ENCODE results near the gene TXNDC11.

TXNDC11 gene

DNA sequence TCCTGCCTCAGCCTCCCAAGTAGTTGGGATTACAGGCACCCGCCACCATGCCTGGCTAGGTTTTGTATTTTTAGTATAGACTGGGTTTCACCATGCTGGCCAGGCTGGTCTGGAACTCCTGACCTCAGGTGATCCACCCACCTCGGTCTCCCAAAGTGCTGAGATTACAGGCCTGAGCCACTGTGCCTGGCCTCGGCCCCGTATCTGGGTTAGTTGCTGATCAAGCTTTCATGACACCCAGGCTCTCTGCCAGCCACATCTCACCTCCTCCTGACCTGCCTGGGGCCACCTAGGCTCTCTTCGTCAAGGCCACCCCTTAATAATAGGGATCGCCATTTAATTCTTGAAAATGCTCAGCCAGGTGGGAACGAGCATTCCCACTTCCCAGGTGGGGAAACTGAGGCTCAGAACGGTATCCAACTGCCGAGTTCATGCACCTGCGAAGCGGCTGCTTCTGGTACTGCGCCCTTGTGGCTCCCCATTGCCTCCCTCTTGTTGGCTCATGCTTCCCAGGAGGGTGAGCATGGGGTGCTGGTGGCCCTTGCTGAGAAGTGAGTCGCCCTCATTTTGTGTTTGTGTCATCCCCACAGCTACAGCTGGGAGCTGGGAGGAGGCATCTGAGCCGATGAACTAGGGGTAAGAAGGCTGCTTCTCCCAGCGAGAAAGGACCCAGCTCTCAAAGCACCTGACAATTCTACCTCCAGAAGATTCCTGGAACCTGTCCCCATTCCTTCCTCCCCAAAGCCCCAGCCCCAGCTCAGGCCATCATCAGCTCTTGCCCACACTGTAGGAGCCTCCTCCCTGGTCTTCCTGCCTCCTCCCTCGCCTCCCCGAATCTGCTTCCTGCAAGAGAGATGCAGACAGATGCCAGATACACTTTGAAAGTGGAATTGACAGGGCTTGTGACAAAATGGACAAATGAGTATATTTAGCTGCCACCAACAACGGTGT is 91.7 kb downstream of the TXNDC11 start:
- DNase-seq, result no peak

DNA sequence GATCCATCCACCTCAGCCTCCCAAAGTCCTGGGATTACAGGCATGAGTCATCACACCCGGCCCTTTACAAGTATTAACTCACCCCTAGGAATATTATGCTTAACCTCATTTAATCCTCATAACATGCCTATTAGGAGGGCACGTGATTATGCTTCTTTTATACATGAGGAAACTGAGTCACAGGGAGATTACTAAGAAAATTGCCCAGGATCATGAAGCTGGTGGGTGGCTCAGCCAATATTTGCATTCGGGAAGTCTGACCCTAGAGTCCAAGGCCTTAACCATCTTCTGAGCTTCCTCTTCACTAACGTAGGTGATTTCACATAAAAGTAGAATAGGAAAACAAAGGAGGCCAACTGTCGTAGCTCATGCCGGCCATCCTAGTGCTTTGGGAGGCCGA is 93.4 kb downstream of the TXNDC11 start:
- DNase-seq, result no peak

DNA sequence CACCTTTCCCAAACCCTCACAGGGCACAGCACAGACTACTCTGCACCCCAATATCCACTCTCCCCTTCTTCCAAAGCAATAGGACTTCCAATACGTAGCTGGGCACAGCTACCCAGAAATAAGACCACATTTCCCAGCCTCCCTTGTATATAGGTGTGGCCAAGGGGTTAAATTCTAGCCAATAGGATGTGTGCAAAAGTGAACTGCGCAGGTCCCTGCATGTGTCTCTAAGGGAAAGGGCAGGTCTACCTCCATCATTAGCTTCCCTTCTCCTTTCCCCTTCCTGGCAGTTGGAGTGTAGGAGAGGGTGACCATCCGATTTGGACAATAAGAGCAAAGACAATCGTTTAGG is 99.9 kb downstream of the TXNDC11 start:
- DNase-seq, result no peak

DNA sequence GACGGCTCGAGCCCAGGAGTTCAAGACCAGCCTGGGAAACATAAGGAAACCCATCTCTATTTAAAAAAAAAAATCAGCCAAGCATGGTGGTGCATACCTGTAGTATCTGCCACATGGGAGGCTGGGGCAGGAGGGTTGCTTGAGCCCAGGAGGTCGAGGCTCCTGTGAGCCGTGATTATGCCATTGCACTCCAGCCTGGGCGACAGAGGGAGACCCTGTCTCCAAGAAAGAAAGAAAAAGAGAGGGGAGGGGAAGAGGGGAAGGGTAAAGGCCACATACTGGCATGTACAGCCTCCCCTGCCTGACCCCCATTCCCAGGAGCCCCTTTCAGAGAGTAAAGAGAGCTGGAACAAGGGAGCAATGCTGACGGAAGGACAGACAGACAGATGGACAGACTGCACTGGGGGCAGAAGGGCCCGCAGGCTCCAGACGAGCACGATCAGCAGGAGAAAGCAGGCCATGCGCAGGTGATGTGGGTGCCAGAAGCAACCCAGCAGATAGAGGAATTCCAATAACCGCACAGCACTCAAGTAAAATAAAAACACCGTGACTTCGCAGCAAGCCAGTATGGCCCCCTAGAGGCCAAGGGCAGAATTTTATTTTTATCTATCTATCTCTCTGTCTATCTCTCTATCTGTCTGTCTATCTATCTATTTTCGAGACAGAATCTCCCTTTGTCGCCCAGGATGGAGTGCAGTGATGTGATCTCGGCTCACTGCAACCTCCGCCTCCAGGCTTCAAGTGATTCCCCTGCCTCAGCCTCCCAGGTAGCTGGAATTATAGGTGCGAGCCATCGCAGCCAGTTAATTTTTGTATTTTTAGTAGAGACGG is 101.5 kb downstream of the TXNDC11 start:
- DNase-seq, result peak; percentile 23

DNA sequence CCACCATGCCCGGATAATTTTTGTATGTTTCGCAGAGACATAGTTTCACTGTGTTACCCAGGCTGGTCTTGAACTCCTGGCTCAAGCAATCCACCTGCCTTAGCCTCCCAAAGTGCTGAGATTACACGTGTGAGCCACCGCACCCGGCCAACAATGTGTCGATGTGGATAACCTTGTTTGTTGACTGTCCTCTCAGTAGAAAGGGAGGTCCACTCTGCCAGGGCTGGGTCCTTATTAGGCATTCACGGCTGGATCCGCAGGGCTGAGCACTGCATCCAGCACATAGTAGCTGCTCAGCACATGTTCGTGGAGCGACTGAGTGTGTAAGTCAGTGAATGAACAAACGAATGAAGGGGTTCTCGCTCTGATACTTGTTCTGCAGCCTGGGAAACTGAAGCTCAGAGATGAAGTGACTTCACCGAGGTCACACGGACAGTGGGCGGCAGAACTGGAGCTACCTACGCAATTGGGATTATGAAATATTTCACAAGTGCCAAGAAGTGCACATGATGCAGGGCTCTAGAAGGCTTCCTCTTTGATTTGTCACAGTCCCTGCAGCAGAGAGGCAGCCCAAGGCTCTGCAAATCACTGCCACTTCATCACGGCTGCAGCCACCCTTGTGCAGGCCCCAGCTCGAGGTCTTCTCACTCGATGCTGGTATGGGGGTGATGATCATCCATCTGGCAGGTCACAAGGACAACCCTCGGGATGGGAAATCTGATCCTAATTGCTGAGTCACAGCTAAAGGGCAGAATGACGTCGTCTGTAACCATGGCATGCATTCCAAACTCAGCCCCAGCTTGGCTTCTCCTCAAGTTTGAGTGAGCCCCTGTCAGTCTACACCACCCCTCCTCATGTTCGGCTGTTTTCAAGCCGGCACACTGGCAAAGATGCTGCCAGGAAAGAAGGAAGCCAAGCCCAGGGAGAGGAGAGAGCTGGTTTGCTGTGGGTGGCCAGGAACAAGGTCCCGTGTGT is 102.4 kb downstream of the TXNDC11 start:
- no peak for DNase-seq

DNA sequence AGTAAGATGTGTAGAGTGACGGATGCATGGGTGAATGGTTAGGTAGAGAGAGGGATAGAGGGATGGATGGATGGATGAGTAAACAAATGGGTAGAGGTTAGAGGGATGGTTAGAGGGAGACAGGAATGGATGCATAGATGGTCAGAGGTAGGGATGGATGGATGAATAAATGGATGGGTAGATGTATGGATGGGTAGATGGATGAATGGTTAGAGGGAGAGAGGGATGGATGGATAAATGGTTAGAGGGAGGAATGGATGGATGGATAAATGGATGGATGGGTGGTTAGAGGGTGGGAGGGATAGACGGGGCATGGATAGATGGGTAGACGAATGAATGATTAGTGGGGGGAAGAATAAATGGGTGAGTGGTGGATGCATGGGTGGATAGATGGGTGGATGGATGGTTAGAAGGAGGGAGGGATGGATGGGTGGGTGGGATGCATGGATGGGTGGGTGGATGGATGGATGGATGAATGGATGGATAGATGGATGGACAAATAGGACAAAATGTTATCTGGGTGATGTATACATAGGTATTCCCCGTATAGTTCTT is 103.6 kb downstream of the TXNDC11 start:
- no peak for DNase-seq

DNA sequence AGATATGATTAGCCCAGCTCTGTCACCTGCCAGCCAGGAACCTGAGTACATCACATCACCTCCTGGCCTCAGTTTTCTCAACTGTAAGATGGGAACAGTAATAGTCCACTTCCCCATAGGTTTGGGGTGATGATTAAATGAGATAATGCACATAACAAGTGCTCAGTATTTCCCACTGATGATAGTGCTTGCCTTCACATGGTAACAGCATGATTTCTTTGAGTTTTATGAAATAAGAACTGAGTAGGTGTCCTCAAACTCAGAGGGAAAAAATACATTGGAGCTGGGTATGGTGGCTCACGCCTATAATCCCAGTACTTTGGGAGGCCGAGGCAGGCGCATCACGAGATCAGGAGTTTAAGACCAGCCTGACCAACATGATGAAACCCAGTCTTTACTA is 104.5 kb downstream of the TXNDC11 start:
- DNase-seq, result no peak

DNA sequence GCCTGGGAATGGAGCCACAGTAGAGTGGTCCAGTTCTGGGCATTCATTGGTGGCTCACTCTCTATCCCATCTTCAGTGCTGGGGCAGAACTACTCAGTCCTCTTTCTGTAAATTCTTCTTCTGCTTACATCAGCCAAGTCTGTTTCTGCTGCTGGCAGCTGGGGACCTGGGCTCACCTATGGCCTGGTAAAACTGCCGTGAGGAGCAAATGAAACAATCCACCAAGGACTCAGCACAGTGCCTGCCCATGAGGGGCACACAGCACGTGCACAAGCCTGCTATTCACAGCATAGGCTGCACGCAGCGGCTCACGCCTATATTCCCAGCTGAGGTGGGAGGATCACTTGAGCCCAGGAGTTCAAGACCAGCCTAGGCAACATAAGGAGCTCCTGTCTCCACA is 105.3 kb downstream of the TXNDC11 start:
- DNase-seq, result no peak

DNA sequence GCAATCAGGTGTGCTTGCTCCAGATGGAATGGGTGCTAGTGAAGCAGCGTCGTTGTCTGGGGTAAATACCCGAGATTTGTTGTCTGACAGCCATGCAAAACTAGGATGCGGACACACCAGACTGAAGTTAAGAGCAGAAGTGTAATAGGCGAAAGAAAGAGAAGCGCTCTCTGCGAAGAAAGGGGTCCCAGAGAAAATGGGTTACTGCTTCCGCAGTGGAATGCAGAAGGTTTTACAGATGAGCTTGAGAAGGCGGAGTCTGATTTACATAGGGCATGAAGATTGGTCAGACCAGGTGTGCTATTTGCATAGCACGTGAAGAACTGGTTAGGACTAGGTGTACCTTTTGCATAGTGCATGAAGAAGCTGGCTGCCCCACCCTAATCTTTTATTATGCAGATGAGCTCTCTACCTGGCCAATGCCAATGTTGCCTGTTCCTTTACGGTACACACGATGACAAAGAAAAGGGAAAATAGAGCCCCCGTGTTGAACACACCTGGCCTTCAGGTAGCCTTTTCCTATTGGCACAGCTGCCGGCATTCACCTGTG is 106.4 kb downstream of the TXNDC11 start:
- no peak for DNase-seq

DNA sequence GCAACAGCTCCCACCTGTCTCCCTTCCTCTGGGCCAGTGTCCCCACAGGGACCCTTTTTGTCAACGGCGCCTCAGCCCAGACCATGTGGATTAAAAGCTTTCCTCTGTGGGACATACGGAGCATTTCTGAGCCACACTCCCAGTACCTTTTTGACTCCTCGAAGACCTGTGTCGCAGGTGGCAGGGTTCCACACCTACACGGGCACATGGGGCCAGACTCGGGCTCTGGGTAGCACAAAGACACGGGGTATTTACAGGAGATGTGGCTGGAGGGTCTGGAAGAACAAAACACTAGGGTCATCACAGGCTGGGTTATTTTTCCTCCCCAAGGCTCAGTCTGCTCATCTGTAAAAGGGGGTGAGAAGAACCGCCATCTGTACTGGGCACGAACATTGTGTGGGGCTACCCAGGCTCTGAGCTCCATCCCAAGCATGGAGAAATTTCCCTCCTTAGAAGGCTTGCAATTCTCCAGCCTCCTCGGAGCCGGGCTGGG is 106.9 kb downstream of the TXNDC11 start:
- no peak for DNase-seq

DNA sequence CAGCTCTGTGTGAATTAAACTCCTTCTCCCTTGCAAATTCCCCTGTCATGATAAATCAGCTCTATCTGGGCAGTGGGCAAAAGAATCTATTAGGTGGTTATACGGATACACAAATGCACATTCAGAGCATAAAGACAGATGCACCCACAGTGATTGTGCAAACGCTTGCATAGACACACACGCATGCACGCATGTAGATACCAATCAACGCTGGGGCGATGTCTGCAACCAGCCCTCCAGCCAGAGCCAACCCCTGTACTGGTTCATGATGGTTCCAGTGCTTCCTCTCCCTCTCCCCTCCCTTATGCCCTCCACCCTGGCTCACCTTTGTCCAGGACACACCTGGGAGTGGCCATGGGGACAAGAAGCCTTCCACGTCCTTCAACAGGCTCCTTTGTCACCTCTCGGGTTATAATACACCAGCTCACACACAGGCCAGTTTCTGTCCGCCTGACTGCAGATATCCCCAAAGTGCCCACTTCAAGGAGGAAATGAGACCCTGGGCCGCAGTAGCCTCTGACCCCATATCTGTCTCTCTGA is 107.5 kb downstream of the TXNDC11 start:
- DNase-seq, result no peak

DNA sequence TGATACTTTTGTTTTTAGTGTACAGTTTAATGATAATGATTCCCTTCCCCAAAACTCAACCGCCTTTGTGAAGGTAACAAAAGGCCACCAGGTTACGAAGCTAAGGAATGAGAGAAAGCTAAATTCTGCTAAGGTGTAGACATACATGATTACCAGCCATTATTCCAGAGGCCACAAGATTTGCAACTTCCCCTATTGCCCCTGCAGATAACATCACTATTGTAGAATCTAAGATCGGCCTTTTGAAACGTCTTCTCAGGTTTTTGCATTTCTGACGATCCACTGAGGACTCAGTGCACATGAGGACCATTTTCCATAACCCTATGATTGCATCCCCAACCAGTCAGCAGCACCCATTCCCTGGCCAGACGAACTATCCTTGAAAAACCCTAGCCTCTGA is 108.3 kb downstream of the TXNDC11 start:
- no peak for DNase-seq

DNA sequence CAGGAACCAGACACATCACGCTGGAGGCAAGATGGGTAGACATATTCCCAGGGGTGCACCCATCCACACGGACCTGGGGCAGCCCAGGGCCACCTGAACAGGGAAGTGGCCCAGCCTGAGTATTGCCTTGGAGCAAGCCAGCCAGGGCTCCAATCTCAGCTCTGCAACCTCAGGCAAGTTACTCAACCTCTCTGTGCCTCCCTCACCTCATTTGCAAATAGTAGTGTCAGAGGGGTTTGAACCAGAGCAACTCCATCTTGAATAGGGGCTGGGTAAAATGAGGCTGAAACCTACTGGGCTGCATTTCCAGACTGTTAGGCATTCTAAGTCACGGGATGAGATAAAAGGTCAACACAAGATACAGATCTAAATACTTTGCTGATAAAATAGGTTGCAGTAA is 109.5 kb downstream of the TXNDC11 start:
- DNase-seq, result no peak

DNA sequence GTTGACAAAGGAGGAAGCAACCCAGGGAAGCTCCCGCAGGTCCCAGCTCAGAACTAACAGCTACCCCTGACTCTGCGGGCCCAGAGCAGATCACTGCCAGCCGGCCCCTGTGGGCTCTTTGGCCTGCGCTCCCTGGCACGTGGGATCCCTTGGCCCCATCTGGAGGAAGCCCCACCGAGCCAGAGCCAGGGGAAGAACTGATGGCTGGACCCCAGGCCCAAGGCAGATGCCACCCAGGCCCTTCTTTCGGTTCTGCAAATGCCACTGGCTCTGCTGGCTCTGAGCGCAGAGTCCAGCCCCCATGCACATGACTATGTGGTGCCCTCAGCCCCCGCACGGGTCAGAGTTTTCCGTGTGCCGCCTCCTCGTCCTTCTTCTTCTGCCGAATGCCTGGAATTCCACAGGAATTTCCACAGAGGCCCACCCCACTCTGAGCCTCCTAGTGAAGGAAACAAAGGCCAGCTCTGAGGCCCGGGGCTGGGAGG is 110.2 kb downstream of the TXNDC11 start:
- no peak for DNase-seq

DNA sequence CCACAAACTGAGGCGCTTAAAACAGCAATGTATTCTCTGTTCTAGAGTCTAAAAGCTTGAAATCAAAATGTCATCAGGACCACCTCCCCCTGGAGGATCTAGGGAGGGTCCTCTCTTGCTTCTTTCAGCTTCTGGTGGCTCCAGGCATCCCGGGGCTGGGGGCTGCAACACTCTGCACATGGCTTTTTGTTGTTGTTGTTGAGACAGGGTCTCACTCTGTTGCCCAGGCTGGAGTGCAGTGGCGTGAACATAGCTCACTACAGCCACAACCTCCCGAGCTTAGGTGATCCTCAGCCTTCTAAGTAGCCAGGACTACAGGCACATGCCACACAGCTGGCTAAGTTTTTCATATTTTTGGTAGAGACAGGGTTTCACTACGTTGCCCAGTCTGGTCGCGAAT is 111.4 kb downstream of the TXNDC11 start:
- DNase-seq, result no peak

DNA sequence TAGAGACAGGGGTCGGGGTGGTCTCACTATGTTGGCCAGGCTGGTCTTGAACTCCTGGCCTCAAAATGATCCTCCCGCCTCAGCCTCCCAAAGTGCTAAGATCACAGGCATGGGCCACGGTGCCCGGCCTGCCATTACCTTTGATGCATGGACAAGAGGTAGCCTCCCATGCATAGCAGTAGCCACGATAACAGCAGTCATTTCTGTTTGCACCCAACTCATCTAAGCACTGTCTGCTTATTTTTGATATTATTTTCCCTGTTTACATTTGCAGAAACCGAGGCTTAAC is 111.9 kb downstream of the TXNDC11 start:
- no peak for DNase-seq

DNA sequence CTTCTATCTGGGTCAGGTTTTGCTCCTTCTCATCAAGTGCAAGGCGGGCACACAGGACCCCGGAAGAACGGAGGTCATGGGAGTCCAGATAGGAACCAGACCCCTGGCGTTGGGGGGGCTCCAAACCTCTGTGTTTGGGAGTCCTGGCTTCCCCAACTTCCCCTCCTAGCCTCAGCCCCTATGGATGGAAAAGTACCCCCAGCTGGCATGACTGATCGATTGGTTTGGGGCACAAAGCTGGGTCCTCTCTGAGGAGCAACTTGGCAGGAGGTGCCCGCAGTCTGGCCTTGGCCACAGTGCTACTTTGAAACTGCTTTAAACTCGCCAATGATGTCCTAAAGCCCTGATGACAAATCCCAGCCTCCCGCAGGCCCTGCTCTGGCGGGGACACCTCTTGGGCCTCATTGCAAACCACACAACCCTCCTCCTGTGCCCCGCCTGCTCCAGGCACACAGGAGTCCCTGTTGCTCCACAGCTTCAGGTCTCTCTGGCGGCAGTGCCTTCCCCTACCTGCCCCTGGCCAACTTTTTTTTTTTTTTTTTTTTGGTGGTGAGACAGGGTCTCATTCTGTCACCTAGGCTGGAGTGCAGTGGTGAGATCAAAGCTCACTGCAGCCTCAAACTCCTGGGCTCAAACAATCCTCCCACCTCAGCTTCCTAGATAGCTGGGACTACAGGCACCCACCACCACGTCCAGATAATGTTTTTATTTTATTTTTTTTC is 112.5 kb downstream of the TXNDC11 start:
- DNase-seq, result no peak

Data from activated T-cell treated with anti-CD3 and anti-CD28 coated beads for 4 hours (primary cell).